ENCODE results near the gene CD2AP.
"Not testable (repeated sequence)": the region's sequence is repeated elsewhere in the genome, so short reads cannot be mapped to it uniquely, and the experiment has no call there.

The CD2AP gene

GRCh38 chr6:47566602-47567001 lies 89.0 kb downstream of the CD2AP start:
- not testable (repeated sequence) for DNase-seq (ENCODE audit: low read depth, low spot score)

- DNase-seq (ENCODE audit: low read depth, low spot score): no peak
These were observed 90.0 kb downstream of the CD2AP start for GRCh38 chr6:47567586-47567985.

DNA sequence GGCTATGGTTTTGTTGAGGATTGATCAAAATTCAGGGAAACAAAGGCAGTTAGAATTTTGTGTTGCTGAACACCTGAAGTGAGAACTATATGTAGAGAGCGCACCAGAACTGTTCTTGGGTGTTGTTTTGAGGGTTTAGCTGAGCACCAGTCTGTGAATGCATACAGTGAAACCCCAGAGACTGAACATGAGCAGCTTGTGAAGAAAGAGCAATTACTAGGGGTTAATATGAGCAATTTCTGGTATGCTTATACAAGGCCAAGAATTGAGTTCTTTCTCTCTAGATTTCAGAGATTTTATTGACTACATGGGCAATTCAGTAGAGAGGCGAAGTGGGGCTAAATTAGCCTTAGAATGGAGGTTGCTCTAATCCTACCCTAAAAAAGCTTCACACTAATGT lies 93.9 kb downstream of the CD2AP start:
- DNase-seq (ENCODE audit: low read depth, low spot score): no peak

DNA sequence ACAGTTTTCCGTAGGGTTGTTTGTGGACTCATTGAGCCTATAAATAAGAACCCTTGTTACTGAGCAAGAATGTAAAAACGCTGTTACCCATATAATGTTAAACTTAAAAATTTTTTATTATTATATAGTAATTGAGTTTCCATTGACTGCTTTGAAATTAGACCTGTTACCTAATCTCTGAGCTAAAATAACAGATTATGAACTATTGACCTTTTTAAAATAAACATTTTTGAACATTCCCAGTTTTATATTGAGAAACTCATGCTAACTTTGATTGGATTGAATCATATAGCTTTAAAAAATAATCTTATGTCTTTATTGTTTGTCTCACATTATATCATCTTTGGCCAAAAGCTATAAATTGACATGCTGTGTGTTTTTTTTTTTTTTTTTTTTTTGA lies 95.5 kb downstream of the CD2AP start:
- no peak for DNase-seq (ENCODE audit: low read depth, low spot score)

- DNase-seq (ENCODE audit: low read depth, low spot score): no peak
These were observed 97.2 kb downstream of the CD2AP start for GRCh38 chr6:47574789-47575188.

GRCh38 chr6:47579040-47579439 lies 101.5 kb downstream of the CD2AP start:
- DNase-seq (ENCODE audit: low read depth, low spot score): no peak

- DNase-seq (ENCODE audit: low read depth, low spot score): no peak
These were observed 104.0 kb downstream of the CD2AP start for GRCh38 chr6:47581591-47581990.

DNA sequence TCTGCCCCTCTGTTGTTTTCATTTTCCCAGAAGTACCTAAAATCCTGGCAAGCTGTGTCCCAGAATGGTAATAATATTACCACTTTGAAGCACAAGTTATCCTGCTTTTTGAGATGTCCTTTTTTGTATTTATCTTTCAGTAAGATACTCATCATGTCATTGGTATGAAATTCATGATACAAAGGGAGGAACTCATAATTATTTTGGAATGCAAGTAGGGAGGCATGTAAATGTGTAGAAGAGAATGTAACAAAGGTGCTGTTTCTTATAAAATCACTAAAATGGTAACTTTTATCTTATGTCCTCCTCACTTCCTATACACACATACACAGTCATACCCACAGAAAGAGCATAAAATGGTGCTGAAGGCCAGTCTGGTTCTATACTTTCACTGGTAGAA lies 109.9 kb downstream of the CD2AP start:
- no peak for DNase-seq (ENCODE audit: low read depth, low spot score)

GRCh38 chr6:47592131-47592840 lies 114.7 kb downstream of the CD2AP start:
- no peak for DNase-seq (ENCODE audit: low read depth, low spot score)

- no peak for DNase-seq (ENCODE audit: low read depth, low spot score)
These were observed 116.4 kb downstream of the CD2AP start for GRCh38 chr6:47593979-47594378.

DNA sequence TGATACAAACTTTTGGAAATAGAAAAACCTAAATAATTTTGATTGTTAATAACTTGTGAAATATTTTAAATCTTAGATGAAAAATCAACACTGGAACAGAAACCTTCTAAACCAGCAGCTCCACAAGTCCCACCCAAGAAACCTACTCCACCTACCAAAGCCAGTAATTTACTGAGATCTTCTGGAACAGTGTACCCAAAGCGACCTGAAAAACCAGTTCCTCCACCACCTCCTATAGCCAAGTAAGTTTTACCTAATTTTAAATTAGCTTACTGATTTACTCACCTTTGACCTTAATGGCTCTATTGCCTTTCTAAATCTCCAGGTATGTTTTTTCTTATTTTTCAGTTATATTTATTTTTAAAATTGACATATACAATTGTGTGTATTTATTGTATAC lies 118.2 kb downstream of the CD2AP start:
- no peak for DNase-seq (ENCODE audit: low read depth, low spot score)

GRCh38 chr6:47598367-47598766 lies 120.8 kb downstream of the CD2AP start:
- no peak for DNase-seq (ENCODE audit: low read depth, low spot score)

GRCh38 chr6:47599512-47599911 lies 121.9 kb downstream of the CD2AP start:
- no peak for DNase-seq (ENCODE audit: low read depth, low spot score)

DNA sequence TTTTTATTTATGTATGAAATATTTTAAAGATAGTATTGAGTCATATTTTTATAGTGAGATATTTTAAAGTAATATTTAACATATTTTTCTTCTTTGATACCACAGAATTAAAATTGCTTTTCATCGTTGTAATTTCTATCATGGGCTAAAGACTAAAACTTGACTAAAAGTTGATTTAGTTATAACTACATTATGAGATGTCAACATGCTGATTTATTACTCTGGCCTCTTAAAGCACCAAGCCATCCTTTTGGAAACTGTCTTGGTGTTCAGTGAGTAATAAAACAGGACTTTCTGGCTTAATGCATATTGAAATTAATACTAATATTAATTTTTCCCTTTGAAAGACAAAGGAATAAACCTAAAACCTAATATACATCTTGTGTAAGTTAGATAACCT lies 125.6 kb downstream of the CD2AP start:
- no peak for DNase-seq (ENCODE audit: low read depth, low spot score)

GRCh38 chr6:47603995-47604394 lies 126.4 kb downstream of the CD2AP start:
- no peak for DNase-seq (ENCODE audit: low read depth, low spot score)

DNA sequence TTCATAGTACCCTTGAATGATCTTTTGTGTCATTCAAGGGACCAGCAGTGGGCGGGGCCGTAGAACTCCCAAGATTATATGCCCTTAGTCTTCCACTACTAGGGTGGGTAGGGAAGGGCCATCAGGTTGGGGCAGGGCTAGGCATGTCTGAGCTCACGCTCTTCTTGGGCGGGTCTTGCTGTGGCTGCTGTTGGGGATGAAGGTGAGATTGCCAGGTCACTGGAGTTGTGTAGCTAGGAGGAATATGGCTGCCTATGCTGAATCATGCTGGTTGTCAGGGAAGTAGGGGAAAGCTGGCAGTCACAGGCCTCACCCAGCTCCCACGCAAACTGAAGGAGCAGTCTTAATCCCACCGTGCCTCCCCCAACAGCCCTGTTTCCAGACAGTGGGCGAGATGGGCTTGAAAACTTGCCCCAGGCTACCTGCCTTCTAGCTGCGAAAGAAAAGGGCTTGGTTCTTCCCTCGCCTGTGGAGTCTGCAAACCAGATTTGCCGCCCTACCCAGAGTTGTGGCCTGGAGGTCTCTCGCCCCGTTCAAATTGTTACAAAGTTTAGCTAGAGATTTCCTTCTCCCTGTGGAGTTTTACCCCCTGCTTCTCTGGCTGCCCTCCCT lies 144.4 kb downstream of the CD2AP start:
- DNase-seq (ENCODE audit: low read depth, low spot score): no peak

DNA sequence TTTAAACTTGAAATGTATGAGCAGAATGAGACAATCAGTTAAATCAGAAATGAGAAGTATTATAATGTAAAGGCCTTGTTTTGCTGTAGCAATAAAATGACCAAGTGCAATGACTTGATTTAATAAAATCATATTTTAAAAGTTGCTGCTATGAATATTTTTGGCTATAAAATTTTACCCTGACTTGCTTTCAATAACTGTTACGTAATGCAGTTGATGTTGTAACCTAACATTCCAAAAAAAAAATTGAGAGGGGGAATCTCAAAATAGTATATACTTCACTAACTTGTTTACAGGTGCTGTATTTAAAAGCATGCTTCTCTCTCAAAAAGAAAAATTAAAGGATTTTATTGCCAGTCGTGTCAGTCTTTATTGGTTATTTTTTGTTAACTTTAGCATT lies 149.2 kb downstream of the CD2AP start:
- no peak for DNase-seq (ENCODE audit: low read depth, low spot score)

GRCh38 chr6:47628448-47629272 lies 151.1 kb downstream of the CD2AP start:
- no peak for DNase-seq (ENCODE audit: low read depth, low spot score)

GRCh38 chr6:47629954-47630353 lies 152.4 kb downstream of the CD2AP start:
- DNase-seq (ENCODE audit: low read depth, low spot score): no peak

GRCh38 chr6:47630587-47630986 lies 153.0 kb downstream of the CD2AP start:
- DNase-seq (ENCODE audit: low read depth, low spot score): no peak

DNA sequence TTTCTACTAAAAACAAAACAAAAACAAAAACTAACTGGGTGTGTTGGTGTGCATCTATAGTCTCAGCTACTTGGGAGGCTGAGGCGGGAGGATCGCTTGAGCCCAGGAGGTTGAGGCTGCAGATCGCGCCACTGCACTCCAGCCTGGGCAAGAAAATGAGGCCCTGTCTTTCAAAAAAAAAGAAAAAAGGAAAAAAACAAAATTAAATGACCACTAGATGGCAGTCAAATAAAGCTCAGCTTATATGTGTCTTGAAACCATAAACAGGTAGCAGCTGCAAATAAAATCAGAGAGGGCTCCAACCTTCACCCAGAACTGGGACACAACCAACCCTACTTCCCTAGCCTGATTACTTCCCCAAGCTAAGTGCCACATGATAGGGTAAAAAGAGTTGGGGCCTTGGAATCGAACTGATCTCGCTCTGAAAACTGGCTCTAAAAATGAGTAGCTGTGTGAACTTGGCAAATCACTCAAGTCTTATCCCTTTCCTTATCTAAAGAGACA lies 153.7 kb downstream of the CD2AP start:
- no peak for DNase-seq (ENCODE audit: low read depth, low spot score)

DNA sequence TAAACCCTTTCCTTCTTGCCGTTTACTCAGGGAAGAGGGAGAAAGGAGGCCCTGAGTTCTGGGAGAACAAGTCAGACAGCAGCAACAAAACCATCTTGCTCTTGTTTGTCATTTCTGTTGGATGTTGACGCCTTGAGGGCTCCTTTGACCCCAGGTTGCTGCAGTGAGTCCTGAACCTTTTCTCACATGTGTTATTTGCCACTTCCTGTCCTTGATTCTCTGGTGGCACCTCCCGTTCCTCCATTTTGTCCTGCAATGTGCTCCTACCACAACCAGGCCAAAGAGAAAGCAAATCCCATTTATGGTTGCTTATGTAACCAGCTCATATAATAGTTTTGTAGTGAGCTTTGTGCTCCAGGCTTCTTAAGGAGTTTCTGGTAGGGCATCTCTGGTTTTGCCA lies 154.2 kb downstream of the CD2AP start:
- DNase-seq (ENCODE audit: low read depth, low spot score): no peak

DNA sequence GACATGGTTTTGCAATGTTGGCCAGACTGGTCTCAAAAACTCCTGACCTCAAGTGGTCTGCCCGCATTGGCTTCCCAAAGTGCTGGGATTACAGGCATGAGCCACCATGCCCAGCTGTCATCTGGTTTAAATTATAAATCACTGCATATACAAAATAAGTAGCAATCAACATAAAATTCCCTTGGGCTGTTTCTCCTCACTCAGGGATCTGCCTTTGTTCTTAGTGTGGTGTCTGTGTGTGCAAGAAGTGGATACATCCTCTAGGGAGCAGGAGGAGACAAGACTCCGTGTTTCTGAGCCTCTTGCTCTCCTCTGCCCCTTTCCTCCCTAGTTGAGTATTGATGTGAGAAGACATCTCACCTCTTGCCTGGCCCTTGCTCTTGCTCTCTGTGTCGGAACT lies 155.6 kb downstream of the CD2AP start:
- no peak for DNase-seq (ENCODE audit: low read depth, low spot score)

Data from activated CD4-positive, CD25-positive, alpha-beta regulatory T cell treated with anti-CD3 and anti-CD28 coated beads, Interleukin-2, amount 50 U/mL, for 16 hours (primary cell).